Measurements from ENCODE around the gene SRGAP1. TPM values are rescaled to one million over a fixed set of nuclear protein-coding genes. Genes with fewer than 3 reads are reported as not detected.
A peak's percentile ranks its signal among the peaks of the same experiment; 100 is the strongest.

The SRGAP1 gene
- total RNA-seq, result 10 to 100 TPM; 12.7 to 15.6 TPM
- 10 to 100 TPM in 5 of 6 donors, 1 to 10 TPM in 1; 9.6 to 11.8 (median 10.9) TPM for polyA plus RNA-seq (ENCODE audit: insufficient read length in 6 of 6)
- long read RNA-seq, donor 1, result 0 reads
- long read RNA-seq, donor 2, partial matches to known transcripts, result 0 of 1 reads
- long read RNA-seq, donor 2, other reads (novel, unspliced or antisense), result 0 of 1 reads
- long read RNA-seq, donor 3, result 0 reads
- long read RNA-seq, donor 4, partial matches to known transcripts, result 16 of 16 reads
- long read RNA-seq, donor 4, other reads (novel, unspliced or antisense), result 0 of 16 reads
- long read RNA-seq, donor 5, partial matches to known transcripts, result 0 of 3 reads
- long read RNA-seq, donor 5, other reads (novel, unspliced or antisense), result 0 of 3 reads
- long read RNA-seq, donor 6, partial matches to known transcripts, result 0 of 1 reads
- long read RNA-seq, donor 6, other reads (novel, unspliced or antisense), result 0 of 1 reads
- long read RNA-seq, donor 7, result 0 reads
- long read RNA-seq, donor 8, full-length matches to known transcripts, result 2 of 8 reads
- long read RNA-seq, donor 8, partial matches to known transcripts, result 6 of 8 reads
- long read RNA-seq, donor 8, other reads (novel, unspliced or antisense), result 0 of 8 reads
- long read RNA-seq, donor 9, result 0 reads
- long read RNA-seq, donor 10, partial matches to known transcripts, result 19 of 21 reads
- long read RNA-seq, donor 10, other reads (novel, unspliced or antisense), result 2 of 21 reads
- long read RNA-seq, donor 11, full-length matches to known transcripts, result 1 of 1 reads
- long read RNA-seq, donor 11, partial matches to known transcripts, result 0 of 1 reads
- long read RNA-seq, donor 11, other reads (novel, unspliced or antisense), result 0 of 1 reads
- long read RNA-seq, donor 12, result 0 reads

GRCh38 chr12:63844391-63845341, at the start of gene SRGAP1:
Gene SRGAP1, plus strand, starts transcription at chr12:63844700. Its CDS starts 117 bp downstream, at chr12:63844817.
- peak; percentile 68 to 88 (median 76) for DNase-seq
- H3K4me3 ChIP-seq, result peak within 1 kb of the TSS; percentile 67 to 75
- intact Hi-C loops (cut with DNase I), result loop anchor here in 1 of 2 donors (5.0 kb wide), 1 partner anchor 413 kb away; no protein-coding TSS in a partner anchor

DNA sequence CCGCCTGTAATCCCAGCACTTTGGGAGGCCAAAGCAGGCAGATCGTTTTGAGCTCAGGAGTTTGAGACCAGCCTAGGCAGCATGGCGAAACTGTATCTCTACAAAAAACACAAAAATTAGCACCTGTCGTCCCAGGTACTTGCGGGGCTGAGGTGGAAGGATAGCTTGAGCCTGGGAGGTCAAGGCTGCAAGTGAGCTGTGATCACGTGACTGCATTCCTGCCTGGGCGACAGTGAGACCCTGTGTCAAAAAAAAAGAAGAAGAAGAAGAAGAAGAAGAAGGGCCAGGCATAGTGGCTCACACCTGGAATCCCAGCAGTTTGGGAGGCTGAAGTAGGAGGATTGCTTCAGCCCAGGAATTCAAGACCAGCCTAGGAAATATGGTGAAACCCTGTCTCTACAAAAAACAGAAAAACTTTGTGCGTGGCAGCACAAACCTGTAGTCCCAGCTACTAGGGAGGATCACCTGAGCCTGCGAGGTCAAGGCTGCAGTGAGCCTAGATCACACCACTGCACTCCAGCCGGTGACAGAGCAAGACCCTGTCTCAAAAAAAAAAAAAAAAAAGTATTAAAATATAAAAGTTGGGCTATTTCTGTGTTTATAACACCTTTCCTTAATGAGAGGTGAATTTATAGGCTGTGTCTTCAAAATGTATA, 49.3 kb upstream of the SRGAP1 start:
- no peaks in the 10 kb centered on the region for H3K4me1 ChIP-seq
- ATAC-seq (no peak), DNase-seq (no peak)
- TF ChIP-seq, protein P1, sequence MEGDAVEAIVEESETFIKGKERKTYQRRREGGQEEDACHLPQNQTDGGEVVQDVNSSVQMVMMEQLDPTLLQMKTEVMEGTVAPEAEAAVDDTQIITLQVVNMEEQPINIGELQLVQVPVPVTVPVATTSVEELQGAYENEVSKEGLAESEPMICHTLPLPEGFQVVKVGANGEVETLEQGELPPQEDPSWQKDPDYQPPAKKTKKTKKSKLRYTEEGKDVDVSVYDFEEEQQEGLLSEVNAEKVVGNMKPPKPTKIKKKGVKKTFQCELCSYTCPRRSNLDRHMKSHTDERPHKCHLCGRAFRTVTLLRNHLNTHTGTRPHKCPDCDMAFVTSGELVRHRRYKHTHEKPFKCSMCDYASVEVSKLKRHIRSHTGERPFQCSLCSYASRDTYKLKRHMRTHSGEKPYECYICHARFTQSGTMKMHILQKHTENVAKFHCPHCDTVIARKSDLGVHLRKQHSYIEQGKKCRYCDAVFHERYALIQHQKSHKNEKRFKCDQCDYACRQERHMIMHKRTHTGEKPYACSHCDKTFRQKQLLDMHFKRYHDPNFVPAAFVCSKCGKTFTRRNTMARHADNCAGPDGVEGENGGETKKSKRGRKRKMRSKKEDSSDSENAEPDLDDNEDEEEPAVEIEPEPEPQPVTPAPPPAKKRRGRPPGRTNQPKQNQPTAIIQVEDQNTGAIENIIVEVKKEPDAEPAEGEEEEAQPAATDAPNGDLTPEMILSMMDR (IDR thresholded peaks at IDR 0.05), result no peak
- no peak overlapping the region for H3K4me3 ChIP-seq
- H3K36me3 ChIP-seq, result peaks cover 0 to 14% of the 10 kb centered on the region in 2 donors
- H3K9me3 ChIP-seq, result no peaks in the 10 kb centered on the region
- no peaks in the 10 kb centered on the region for H3K27me3 ChIP-seq
- no peak overlapping the region for H3K27ac ChIP-seq
- intact Hi-C loops (cut with DNase I), result no loop called here

More at GRCh38 chr12:63844391-63845341, at the start of gene SRGAP1:
- H3K4me1 ChIP-seq, result peaks cover 9 to 20% of the 10 kb centered on the region in 2 donors
- H3K9me3 ChIP-seq, result no peaks in the 10 kb centered on the region
- TF ChIP-seq, protein P1 (IDR thresholded peaks at IDR 0.05), result no peak
- peak within 1 kb of the TSS; percentile 87 to 88 for H3K27ac ChIP-seq
- no peaks in the 10 kb centered on the region for H3K36me3 ChIP-seq
- peak; percentile 50 for ATAC-seq
- peaks cover 0 to 26% of the 10 kb centered on the region in 2 donors for H3K27me3 ChIP-seq

DNA sequence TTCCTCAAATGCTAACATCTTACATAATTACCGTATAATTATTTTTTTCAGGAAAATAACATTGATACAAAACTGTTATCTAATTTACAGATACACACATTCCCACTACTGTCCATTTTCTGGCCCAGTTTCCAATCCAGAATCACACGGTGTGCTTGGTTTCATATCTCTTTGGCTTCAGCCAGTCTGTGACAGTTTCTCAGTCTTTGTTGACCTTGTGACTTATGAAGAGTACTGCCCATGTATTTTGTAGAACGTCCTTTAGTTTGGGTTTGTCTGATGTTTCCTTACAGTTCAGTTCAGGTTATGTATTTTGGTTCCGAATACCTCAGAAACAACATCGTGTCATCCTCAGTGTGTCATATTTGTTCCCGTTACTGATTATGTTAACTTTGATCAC, 48.6 kb upstream of the SRGAP1 start:
- Histone ChIP-seq H3K27me3 (no peaks in the 10 kb centered on the region), H3K4me3 (no peak overlapping the region), H3K36me3 (peaks cover 0 to 6% of the 10 kb centered on the region in 2 donors), H3K27ac (no peak overlapping the region), H3K9me3 (no peaks in the 10 kb centered on the region), H3K4me1 (no peaks in the 10 kb centered on the region)
- TF ChIP-seq, protein P1 (IDR thresholded peaks at IDR 0.05), result no peak
- intact Hi-C loops (cut with DNase I), result no loop called here
- ATAC-seq, result no peak
- no peak for DNase-seq

GRCh38 chr12:63802012-63802608, 42.4 kb upstream of the SRGAP1 start:
- no peak overlapping the region for H3K4me3 ChIP-seq
- ATAC-seq (no peak), DNase-seq (no peak)
- H3K27ac ChIP-seq, result no peak overlapping the region
- TF ChIP-seq, protein P1 (IDR thresholded peaks at IDR 0.05), result peak; percentile 37 to 39
- H3K36me3 ChIP-seq, result peaks cover 0 to 6% of the 10 kb centered on the region in 2 donors
- intact Hi-C loops (cut with DNase I), result no loop called here
- no peaks in the 10 kb centered on the region for H3K9me3 ChIP-seq
- H3K4me1 ChIP-seq, result no peaks in the 10 kb centered on the region
- no peaks in the 10 kb centered on the region for H3K27me3 ChIP-seq
